H1 (cell line): ENCODE measurements around the gene CENPP. TPM values are rescaled to one million over a fixed set of nuclear protein-coding genes. Genes with fewer than 3 reads are reported as not detected.

Experiments used
- CTCF ChIA-PET: fragments of 300-600 bp; sonication (Branson Sonifier 250); formaldehyde crosslinking; loops from one replicate; lab custom pipeline; 2021; ENCODE audit not compliant: partially characterized antibody; lab: Charles Lee
- POLR2A ChIA-PET: fragments of 300-600 bp; sonication (Branson Sonifier 250); formaldehyde crosslinking; loops from one replicate; lab custom pipeline; 2021; ENCODE audit warnings: inconsistent platforms; ENCODE audit not compliant: partially characterized antibody; lab: Charles Lee
- DNase-seq, 2 experiments: peaks; one replicate each; pipeline versions ENCODE4 v3.0.0 to v3.0.0-alpha.2; 2010 to 2022; ENCODE audit warnings: low spot score in 2 of 2, low read depth in 1 of 2, mixed read lengths in 1 of 2
- FAIRE-seq: peaks from 2 replicates; lab custom pipeline; 2011; peaks lifted over from hg19 to GRCh38; lab: Jason Lieb, UNC
- H2AFZ ChIP-seq: 2 replicates; pipeline ENCODE4 v1.8.1; 2012; ENCODE audit warnings: low read length, inconsistent platforms
- H2AK5ac ChIP-seq: 2 replicates; pipeline ENCODE4 v1.6.1; 2013; ENCODE audit warnings: low read depth, low read length
- H2BK120ac ChIP-seq: replicated peaks from 2 replicates; pipeline ENCODE3; 2013; ENCODE audit warnings: low read depth, low read length, inconsistent platforms
- H2BK12ac ChIP-seq: 2 replicates; pipeline ENCODE4 v1.6.1; 2013; ENCODE audit warnings: low read depth, low read length
- H2BK15ac ChIP-seq: 2 replicates; pipeline ENCODE4 v1.6.1; 2013; ENCODE audit warnings: low read length
- H2BK20ac ChIP-seq: 2 replicates; pipeline ENCODE4 v1.6.1; 2013; ENCODE audit warnings: low read length
- H2BK5ac ChIP-seq: 2 replicates; pipeline ENCODE4 v1.6.1; 2013; ENCODE audit warnings: low read depth, low read length
- H3K14ac ChIP-seq: 2 replicates; pipeline ENCODE4 v1.6.1; 2013; ENCODE audit warnings: inconsistent platforms; ENCODE audit not compliant: insufficient read length
- H3K18ac ChIP-seq: 2 replicates; pipeline ENCODE4 v1.6.1; 2013; ENCODE audit warnings: low read length; ENCODE audit errors: extremely low read depth
- H3K23ac ChIP-seq: 2 replicates; pipeline ENCODE4 v1.6.1; 2013; ENCODE audit warnings: inconsistent platforms; ENCODE audit not compliant: insufficient read length
- H3K23me2 ChIP-seq: 2 replicates; pipeline ENCODE4 v1.6.1; 2013; ENCODE audit warnings: low read depth, low read length
- H3K27ac ChIP-seq: 2 replicates; pipeline ENCODE4 v1.6.1; 2011; ENCODE audit warnings: low read depth, low read length, inconsistent platforms
- H3K27me3 ChIP-seq, 4 experiments: replicated peaks in 1 of 4; 1 replicate in 1 of 4; 2 replicates in 3 of 4; pipeline versions ENCODE4 v1.6.1 to v1.8.1; 2011 to 2013; ENCODE audit warnings: low read length in 3 of 4, mild to moderate bottlenecking in 3 of 4, inconsistent platforms in 2 of 4, mixed read lengths in 2 of 4, moderate library complexity in 1 of 4; ENCODE audit not compliant: control insufficient read depth in 3 of 4, insufficient read depth in 3 of 4; ENCODE audit errors: extremely low read depth in 1 of 4
- H3K36me3 ChIP-seq, 4 experiments: 2 replicates each; pipeline versions ENCODE4 v1.6.1 to v1.8.1; 2011 to 2013; ENCODE audit warnings: mild to moderate bottlenecking in 4 of 4, low read length in 3 of 4, moderate library complexity in 2 of 4, control low read depth in 1 of 4, inconsistent platforms in 1 of 4; ENCODE audit not compliant: insufficient read depth in 4 of 4, control insufficient read depth in 2 of 4
- H3K4ac ChIP-seq: replicated peaks from 2 replicates; pipeline ENCODE3; 2013; ENCODE audit warnings: low read length, low read depth, mixed read lengths, inconsistent platforms; ENCODE audit not compliant: insufficient read length
- H3K4me1 ChIP-seq, 4 experiments: replicated peaks in 1 of 4; 1 replicate in 1 of 4; 2 replicates in 3 of 4; pipeline versions ENCODE4 v1.6.1 to v1.8.1; 2011 to 2013; ENCODE audit warnings: low read length in 3 of 4, inconsistent platforms in 2 of 4, mixed read lengths in 1 of 4; ENCODE audit not compliant: insufficient read depth in 4 of 4, control insufficient read depth in 3 of 4
- H3K4me2 ChIP-seq, 2 experiments: 2 replicates each; pipeline versions ENCODE4 v1.6.1 to v1.8.1; 2011 to 2013; ENCODE audit warnings: low read depth in 2 of 2, low read length in 2 of 2, control low read depth in 1 of 2, inconsistent platforms in 1 of 2, mild to moderate bottlenecking in 1 of 2; ENCODE audit not compliant: insufficient read depth in 1 of 2
- H3K4me3 ChIP-seq, 4 experiments: fragments of 200-600, 300-600 bp in 1 of 4; sonication (generic), shearing (Covaris generic), sonication (Bioruptor Twin) in 1 of 4; 2 replicates each; pipeline versions ENCODE4 v1.5.1 to v1.8.1; 2011 to 2016; ENCODE audit warnings: low read length in 4 of 4, low read depth in 3 of 4, control low read depth in 2 of 4, inconsistent platforms in 2 of 4, mild to moderate bottlenecking in 2 of 4, mixed read lengths in 1 of 4, moderate library complexity in 1 of 4; ENCODE audit not compliant: insufficient read depth in 2 of 4; ENCODE audit errors: extremely low read depth in 1 of 4
- H3K56ac ChIP-seq: replicated peaks from 2 replicates; pipeline ENCODE3; 2013; ENCODE audit warnings: low read depth, mild to moderate bottlenecking, mixed read lengths, low read length, inconsistent platforms; ENCODE audit not compliant: insufficient read length
- H3K79me1 ChIP-seq: 2 replicates; pipeline ENCODE4 v1.6.1; 2013; ENCODE audit warnings: low read depth, low read length, control low read depth
- H3K79me2 ChIP-seq, 2 experiments: 2 replicates each; pipeline versions ENCODE4 v1.6.1 to v1.8.1; 2012 to 2013; ENCODE audit warnings: low read length in 2 of 2, mild to moderate bottlenecking in 2 of 2, inconsistent platforms in 1 of 2; ENCODE audit not compliant: insufficient read depth in 2 of 2, control insufficient read depth in 1 of 2
- H3K9ac ChIP-seq, 4 experiments: replicated peaks in 1 of 4; 1 replicate in 1 of 4; 2 replicates in 3 of 4; pipeline versions ENCODE4 v1.6.1 to v1.8.1; 2011 to 2013; ENCODE audit warnings: low read depth in 3 of 4, low read length in 3 of 4, control low read depth in 2 of 4, mild to moderate bottlenecking in 2 of 4, moderate library complexity in 2 of 4, inconsistent platforms in 1 of 4; ENCODE audit errors: extremely low read depth in 1 of 4
- H3K9me3 ChIP-seq, 2 experiments: 2 replicates each; pipeline versions ENCODE4 v1.6.1 to v1.8.1; 2012 to 2013; ENCODE audit warnings: mild to moderate bottlenecking in 2 of 2, moderate library complexity in 2 of 2, control low read depth in 1 of 2, inconsistent platforms in 1 of 2, low read depth in 1 of 2, low read length in 1 of 2, mixed read lengths in 1 of 2; ENCODE audit not compliant: insufficient read depth in 2 of 2
- H4K20me1 ChIP-seq, 2 experiments: replicated peaks in 1 of 2; 2 replicates each; pipeline versions ENCODE3 to v1.8.1; 2011 to 2013; ENCODE audit warnings: inconsistent platforms in 2 of 2, low read length in 2 of 2, mild to moderate bottlenecking in 1 of 2; ENCODE audit not compliant: insufficient read depth in 2 of 2, control insufficient read depth in 1 of 2
- H4K5ac ChIP-seq: 2 replicates; pipeline ENCODE4 v1.6.1; 2013; ENCODE audit warnings: low read length, low read depth, mixed read lengths, inconsistent platforms; ENCODE audit not compliant: insufficient read length
- H4K8ac ChIP-seq: 2 replicates; pipeline ENCODE4 v1.8.0; 2013; ENCODE audit warnings: mild to moderate bottlenecking, moderate library complexity, low read length, inconsistent platforms; ENCODE audit not compliant: insufficient read depth; ENCODE audit errors: extremely low read depth
- H4K91ac ChIP-seq: replicated peaks from 2 replicates; pipeline ENCODE3; 2013; ENCODE audit warnings: low read length, mixed read lengths, inconsistent platforms; ENCODE audit not compliant: insufficient read length
- EZH2 ChIP-seq: fragments of 200-600 bp; sonication (generic); IDR thresholded peaks from 2 replicates; pipeline ENCODE4 v1.7.1; 2012; ENCODE audit warnings: low read depth, mild to moderate bottlenecking, moderate library complexity, low read length, inconsistent platforms; ENCODE audit not compliant: severe bottlenecking
- ZNF274 ChIP-seq: IDR thresholded peaks from 2 replicates; pipeline ENCODE4 v1.7.0; 2012; ENCODE audit warnings: low read length, borderline replicate concordance; ENCODE audit errors: extremely low read depth
- WGBS, 2 experiments: shearing (Covaris generic) in 1 of 2; methylation state at CpG; one replicate each; pipeline versions ENCODE4 v1.1.6 to v1.1.7; 2013 to 2015; ENCODE audit warnings: low lambda C conversion rate in 2 of 2, mixed read lengths in 2 of 2, inconsistent platforms in 1 of 2, low coverage in 1 of 2, missing lambda C conversion rate in 1 of 2; ENCODE audit not compliant: insufficient replicate concordance in 2 of 2, insufficient coverage in 1 of 2, insufficient read length in 1 of 2; ENCODE audit errors: extremely low coverage in 1 of 2, missing lambda C conversion rate in 1 of 2; 5-methylcytosine and 5-hydroxymethylcytosine counted together
- polyA plus RNA-seq, 7 experiments: library from polyadenylated mRNA; depleted of rRNA in 3 of 7; stranded (reverse) in 5 of 7; unstranded in 2 of 7; fragments of >200 nt in 5 of 7; fragments of 200-250 nt in 2 of 7; gene quantifications; 1 replicate in 5 of 7; 2 replicates in 1 of 7; 4 replicates in 1 of 7; pipeline versions ENCODE4 v1.2.1 to v1.2.3, GENCODE V29; 2011 to 2013; ENCODE audit warnings: missing spikeins in 2 of 7, mixed read lengths in 2 of 7
- total RNA-seq: library from RNA; stranded (reverse); fragmentation: NEBNext Ultra II Directional; extraction: Animal tissue kit (Norgen Biotek cat#: 25700); gene quantifications from 2 replicates; pipeline ENCODE4 v1.2.1, GENCODE V29; 2021

Gene CENPP
- total and polyA plus RNA-seq, 2 of the 8 experiments (the other 6 are each of a cell fraction or from before 2014, with no cell fraction given), result 2.7 to 10.8 TPM

- ChIA-PET CTCF (interaction anchor here (1.3 kb wide), 1 partner anchor 306 kb away, joined by 5 read pairs; the partner anchor contains the start of gene CENPP), POLR2A (no interaction called here)
- FAIRE-seq, result no peak
- no peak for TF ChIP-seq ZNF274
- TF ChIP-seq EZH2, result no peak
These were observed 305.9 kb downstream of the CENPP start for GRCh38 chr9:92631452-92632343.

More at GRCh38 chr9:92631452-92632343, 305.9 kb downstream of the CENPP start:
- no peak overlapping the region for H2AK5ac ChIP-seq
- H4K8ac ChIP-seq, result no peak overlapping the region
- no peaks in the 10 kb centered on the region for H3K79me2 ChIP-seq
- no peak overlapping the region for H2BK120ac ChIP-seq
- no peak overlapping the region for H3K4me3 ChIP-seq
- H2BK20ac ChIP-seq, result no peak overlapping the region
- no peak overlapping the region for H2BK5ac ChIP-seq
- H3K4me2 ChIP-seq, result no peak overlapping the region
- no peak overlapping the region for H3K18ac ChIP-seq
- H3K23ac ChIP-seq, result no peak overlapping the region
- H3K4ac ChIP-seq, result no peak overlapping the region
- H3K56ac ChIP-seq, result no peak overlapping the region
- H3K27me3 ChIP-seq, result no peaks in the 10 kb centered on the region
- H3K27ac ChIP-seq, result no peak overlapping the region
- no peaks in the 10 kb centered on the region for H3K23me2 ChIP-seq
- 95% methylated on average over 13 of the region's 13 CpGs; no CpG with 5 or more reads in 1 of the 2 experiments for WGBS, 2 experiments
- no peak overlapping the region for H2BK15ac ChIP-seq
- DNase-seq, result no peak
- no peak overlapping the region for H2BK12ac ChIP-seq
- H3K36me3 ChIP-seq, result peaks cover 2 to 20% (median 10%) of the 10 kb centered on the region in 4 experiments; a peak in 6 of 8 replicates
- H4K5ac ChIP-seq, result no peak overlapping the region
- no peaks in the 10 kb centered on the region for H4K20me1 ChIP-seq
- H3K4me1 ChIP-seq, result no peaks in the 10 kb centered on the region
- H3K79me1 ChIP-seq, result no peaks in the 10 kb centered on the region
- no peak overlapping the region for H3K14ac ChIP-seq
- H3K9ac ChIP-seq, result no peak overlapping the region
- H4K91ac ChIP-seq, result no peak overlapping the region
- H2AFZ ChIP-seq, result no peak overlapping the region
- H3K9me3 ChIP-seq, result no peaks in the 10 kb centered on the region
